Measurements from ENCODE around the gene NR2F2. TPM values are rescaled to one million over a fixed set of nuclear protein-coding genes. Genes with fewer than 3 reads are reported as not detected.

NR2F2 gene
- total RNA-seq, 1 experiment from 2014 or later, result 3.1 TPM

DNA sequence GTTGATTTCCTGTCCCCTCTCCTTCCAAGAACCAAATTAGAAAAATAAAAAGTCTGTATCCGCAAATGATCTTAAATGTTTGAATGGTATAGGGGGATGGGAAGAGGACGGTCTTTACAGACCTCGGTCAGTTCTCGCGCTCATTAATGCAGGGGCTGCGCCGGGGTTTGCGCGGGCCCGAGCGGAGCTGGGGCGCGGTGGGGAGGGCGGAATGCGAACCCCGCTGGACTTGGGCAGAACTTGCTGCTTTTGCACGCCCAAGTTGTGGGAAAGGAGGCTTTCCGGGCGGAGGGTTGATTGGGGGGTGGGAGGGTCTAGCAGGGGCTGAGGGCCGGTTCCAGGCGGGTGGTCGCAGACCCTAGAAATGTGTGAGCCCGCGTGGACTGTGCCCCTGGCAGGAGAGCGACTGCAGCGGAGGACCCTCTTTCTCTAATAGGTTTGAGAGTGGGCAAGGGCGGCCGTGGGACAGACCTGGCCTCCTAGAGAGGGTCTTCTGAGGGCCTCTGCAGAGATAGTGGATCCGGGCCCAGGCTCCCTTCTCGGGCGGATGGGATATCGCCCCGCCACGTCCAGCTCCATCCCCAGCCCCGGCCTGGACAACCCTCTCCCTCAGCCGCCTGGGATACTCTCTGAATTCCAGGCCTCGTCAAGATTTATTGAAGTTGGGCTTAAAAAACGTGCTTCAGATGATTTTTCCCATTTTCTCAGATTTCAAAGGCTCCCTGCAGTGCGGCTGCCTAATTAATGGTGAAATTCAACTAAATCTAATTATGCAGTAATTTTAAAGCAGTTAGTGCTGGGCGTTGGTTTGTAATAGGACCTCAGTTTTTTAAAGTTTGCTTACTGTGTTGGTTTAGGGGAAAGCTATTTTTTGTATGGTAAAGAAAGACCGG is 11.3 kb downstream of the NR2F2 start:
- no peak for DNase-seq (ENCODE audit: low spot score)

GRCh38 chr15:96342406-96343112 is 12.1 kb downstream of the NR2F2 start:
- no peak for DNase-seq (ENCODE audit: low spot score)

DNA sequence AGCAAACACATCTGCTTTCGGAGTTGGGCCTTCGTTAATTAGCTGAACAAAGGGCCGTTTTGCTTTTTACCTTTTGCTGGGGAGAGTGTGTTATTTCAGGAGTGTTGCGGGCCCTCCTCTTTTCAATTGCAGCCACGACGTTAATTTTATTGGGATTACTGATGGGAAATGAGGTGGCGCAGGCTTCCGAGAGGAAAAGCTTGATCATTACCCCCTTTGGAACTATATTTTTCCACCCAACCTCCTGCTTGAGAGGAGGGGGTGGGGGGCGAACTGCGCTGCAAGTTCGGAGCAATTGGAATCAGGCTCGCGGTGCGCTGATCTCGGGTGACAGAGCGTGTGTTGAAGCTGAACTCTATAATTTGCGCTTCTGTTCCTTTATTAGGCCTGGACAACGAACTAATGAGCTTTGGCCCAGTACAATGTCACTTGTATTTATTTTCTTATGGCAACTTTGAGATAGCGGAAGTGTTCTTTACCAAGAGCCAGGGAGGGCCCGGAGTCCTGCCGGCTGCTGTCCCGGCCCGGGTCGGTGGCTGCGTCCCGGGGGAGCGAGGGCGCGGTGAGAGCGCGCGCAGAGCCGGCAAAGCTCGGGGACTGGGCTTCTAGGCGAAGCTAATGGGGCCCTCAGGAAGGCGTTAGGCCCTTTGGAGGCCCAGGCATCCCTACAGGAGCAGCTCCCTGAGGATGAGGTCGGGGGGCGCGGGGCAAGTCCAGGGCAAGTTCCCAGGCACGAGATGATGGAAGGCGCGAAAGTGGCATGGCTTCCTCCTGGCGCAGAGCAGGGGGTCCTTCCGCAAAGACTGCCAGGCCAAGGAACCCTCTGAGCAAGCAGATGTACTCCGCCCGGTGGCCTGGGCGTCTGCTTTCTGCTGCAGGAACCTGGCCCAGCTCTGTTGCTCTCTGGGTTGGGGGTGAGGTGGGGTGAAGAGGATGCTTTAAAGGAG is 12.9 kb downstream of the NR2F2 start:
- DNase-seq (ENCODE audit: low spot score), result no peak

DNA sequence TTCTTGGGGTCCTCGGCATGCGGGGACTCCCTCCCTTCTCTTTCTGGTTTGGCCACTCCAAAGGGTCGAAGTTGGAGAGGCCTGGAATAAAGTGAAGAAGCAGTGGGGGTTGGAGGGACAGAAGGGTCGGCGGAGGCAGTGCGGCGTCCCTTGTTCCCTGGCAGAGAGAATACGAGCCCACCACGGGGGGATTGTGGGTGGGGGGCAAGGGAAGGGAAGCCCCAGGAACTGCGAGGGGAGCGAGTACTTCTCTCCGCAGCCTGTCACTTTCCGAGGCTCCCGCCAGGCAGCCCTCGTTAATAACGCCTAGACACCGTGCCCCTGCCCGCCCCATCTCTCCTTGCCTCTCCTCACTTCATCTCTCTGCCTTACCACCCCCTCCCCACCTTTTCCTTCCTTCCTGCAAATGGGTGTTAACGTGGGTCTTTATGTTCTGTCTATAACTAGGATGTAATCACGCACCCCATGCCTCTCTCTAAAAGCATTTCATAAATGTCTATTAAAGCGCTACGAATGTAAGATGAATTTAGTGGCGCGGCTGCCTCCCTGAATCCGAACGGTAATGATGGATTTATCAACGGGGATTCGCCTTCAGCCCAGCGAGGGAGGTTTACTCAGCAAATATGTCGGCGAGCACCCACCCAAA is 13.7 kb downstream of the NR2F2 start:
- no peak for DNase-seq (ENCODE audit: low spot score)

GRCh38 chr15:96344706-96345559 is 14.4 kb downstream of the NR2F2 start:
- no peak for DNase-seq (ENCODE audit: low spot score)

DNA sequence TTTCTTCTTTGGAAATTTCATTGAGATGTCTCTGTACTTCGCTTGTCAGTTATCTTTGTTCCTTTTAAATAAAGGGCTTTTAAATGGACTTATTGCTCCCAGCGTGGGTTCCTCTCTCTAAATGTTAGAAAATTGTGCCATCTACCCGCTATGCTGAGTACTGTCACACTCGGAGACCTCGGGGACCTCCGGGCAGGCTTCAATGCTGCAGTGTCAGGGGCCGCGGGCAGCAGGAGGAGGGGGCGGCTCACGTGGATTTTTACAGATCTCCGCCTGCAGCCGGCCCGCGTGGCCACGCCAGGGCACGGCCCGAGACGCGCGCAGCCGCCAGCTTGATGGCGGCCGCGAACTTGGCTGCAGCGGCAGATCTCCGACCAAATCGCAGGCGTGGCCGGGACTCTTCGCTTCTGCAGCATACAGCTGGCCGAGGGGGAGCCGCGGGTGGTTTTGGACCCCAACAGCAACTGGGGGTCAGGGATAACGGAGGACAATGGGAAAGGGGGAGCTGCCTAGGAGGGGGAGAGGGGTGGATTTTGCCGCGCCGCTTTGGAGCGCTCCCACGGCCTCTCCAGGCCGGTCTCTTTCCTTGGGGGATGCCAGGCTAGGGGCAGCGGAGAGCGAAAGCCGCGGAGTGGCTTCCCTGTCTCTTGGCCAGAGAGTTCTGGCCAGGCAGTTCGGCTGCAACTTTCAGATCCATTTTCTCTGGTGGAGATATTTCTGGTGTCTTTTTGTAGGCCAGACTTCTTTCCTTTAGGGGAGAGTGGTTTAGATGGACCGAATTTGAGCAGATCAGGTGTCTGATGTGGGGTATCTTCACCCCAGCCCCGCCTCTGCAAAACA is 15.3 kb downstream of the NR2F2 start:
- DNase-seq (ENCODE audit: low spot score), result peak; percentile 32

DNA sequence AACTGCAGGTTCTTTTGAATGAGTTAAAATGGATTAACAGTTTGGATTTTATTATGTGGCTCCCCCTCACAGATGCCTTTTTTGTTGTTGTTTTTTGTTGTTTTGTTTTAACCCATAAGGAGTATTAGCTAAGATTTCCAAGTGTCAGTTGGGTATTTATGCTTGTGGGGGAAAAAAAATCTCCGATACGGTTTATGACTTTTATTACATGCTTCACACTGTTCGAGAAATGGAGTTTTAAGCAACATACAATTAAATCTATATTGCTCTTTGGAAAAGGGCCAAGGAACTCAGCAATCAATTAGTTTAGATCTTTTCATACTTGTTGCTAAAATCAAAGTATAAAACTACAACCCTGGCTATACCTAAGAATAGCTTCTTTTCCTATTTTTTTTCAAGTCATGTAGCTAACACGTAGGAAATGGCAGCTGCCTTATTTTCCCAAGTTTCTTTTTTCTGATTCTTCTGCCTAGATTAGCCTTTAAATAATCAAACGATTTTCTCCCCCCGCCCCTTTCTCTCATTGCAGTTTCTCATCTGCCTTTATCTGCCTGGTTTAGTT is 16.0 kb downstream of the NR2F2 start:
- no peak for DNase-seq (ENCODE audit: low spot score)

DNA sequence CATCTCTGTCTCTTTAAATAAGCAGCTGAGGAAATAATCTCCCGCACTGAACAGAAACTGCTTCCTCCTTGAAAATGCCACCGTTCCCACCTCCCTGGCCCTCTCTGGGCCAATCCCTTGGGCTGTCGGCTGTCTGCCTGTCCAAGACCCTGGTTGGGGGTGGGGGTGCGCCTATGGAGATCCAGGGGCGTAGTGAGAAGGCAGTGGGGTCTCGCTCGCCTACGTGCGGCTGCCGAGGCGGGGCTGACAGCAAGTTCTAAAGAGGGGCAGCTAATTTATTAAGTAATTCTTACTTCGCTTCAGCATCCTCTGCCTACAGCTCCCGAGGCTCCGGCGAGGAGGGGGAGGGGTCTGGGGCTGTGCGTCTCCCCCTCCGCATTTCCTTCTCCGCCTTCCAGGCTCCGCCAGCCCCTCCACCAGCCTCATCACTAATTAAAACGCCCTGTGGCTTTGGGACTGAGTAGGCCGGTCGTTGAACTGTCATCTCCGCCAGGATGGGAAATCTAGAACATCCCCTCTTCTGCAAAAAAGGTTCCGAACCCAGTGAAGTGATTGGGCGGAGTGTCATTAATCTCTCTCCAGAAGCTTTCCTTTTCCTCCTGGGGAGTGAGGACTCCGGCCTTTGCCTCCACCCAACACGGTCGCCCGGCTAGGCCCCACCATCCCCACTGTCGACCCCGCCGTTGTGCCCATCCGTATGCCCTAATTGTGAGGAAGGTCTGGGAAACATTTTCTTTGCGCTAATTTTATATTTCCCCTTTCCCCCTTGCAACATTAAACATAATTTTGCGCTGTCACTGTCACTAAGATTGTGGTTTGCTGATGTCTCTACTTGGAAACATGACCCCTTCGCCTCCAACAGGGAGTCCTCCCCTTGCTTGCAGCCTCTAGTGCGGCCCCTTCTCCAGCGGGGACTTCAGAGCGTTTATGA is 16.9 kb downstream of the NR2F2 start:
- no peak for DNase-seq (ENCODE audit: low spot score)

- DNase-seq (ENCODE audit: low spot score), result no peak
These were observed 17.9 kb downstream of the NR2F2 start for GRCh38 chr15:96348112-96349027.

DNA sequence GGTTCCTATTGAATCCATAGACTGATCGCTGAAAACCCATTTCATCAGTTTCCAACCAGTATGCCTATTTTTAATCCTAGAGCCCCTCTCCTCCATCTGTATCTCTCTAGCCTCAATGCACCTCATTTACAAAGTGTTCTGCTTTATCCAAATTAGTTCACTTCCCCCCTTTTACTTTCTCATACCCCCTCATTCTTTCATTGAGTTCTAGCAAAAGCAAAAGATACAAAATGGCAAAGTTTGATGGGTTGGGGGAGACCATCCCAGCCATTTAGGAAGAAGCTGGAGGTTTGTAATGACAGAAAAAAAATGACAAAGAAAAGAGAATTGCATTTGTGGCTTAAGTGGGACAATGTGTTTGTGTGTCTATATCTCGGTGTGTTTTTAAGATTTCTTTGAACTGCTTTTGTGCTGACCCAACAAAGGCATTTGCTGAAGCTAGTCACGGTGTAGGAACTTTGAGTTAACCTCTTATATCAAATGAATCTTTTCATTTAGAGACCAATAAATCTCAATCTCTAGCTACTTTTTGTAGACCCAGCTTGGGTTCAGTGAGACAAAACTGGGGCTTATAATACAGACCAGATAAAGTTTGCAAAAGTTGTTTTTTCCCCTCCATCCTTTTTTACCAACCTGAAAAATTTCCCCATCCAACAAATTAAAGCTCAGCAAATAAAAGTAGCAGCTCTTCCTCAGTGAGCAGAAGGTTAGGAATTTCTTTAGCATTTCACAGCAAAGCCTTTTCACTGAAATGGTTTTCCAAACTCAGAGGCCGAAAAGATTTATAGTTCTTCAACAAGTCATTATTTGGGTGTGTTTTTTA is 18.7 kb downstream of the NR2F2 start:
- DNase-seq (ENCODE audit: low spot score), result no peak

- no peak for DNase-seq (ENCODE audit: low spot score)
These were observed 19.6 kb downstream of the NR2F2 start for GRCh38 chr15:96349857-96350720.

DNA sequence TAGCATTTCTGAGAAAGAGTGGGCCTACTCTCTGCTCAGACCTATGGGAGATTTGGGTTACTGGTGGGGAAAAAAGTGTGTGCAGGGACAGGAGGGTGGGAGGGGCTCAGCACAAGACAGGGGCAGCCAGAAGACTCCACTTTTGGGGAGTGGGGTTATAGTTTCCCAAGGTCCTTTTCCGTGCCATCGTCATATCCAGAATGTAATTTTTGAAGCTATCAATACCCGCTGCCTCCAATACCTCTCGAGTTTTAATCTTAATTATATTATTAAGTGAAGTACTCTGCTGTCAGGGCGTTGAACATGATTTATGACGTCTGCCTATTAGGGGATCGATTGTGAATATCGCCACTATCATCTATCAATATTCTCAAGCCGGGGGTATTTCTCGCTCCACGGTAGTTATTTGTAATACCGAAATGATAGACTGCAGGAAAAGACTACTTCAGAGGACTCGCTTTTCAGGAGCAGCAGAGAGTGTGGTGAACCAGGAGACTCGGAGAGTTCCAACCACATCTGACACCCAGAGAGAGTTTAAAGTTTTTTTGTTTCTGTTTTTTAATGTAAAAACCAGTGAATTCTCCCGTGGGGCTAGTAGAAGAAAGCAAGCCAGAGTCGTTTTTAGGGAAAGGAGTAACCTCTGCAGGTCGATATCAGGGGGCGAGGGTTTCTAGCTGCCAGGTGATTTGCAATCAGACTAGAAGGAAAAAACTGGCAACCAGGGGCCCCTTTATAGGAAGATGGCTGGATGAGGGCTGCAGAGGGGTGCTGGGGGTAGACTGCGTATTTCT is 20.6 kb downstream of the NR2F2 start:
- no peak for DNase-seq (ENCODE audit: low spot score)

GRCh38 chr15:96351761-96352603 is 21.5 kb downstream of the NR2F2 start:
- DNase-seq (ENCODE audit: low spot score), result no peak
